ENCODE results near the gene KIRREL3. TPM values are rescaled to one million over a fixed set of nuclear protein-coding genes. Genes with fewer than 3 reads are reported as not detected.

KIRREL3 gene
- total and polyA plus RNA-seq, 9 of the 15 experiments (the other 6 are each of a cell fraction or from before 2014, with no cell fraction given): 0.04 to 0.10 TPM; not detected in 7

- no peak for TF ChIP-seq PREB (CRISPR knock-in tag; IDR thresholded peaks at IDR 0.05)
- TF ChIP-seq RHOXF2B (CRISPR knock-in tag; conservative IDR thresholded peaks at IDR 0.05): no peak
- TF ChIP-seq NKRF (IDR thresholded peaks at IDR 0.05; ENCODE audit: borderline replicate concordance): no peak
- TF ChIP-seq ELF2 (CRISPR knock-in tag; IDR thresholded peaks at IDR 0.05): no peak
These were observed 282.3 kb downstream of the KIRREL3 start (continued) for GRCh38 chr11:126718276-126718675.

DNA sequence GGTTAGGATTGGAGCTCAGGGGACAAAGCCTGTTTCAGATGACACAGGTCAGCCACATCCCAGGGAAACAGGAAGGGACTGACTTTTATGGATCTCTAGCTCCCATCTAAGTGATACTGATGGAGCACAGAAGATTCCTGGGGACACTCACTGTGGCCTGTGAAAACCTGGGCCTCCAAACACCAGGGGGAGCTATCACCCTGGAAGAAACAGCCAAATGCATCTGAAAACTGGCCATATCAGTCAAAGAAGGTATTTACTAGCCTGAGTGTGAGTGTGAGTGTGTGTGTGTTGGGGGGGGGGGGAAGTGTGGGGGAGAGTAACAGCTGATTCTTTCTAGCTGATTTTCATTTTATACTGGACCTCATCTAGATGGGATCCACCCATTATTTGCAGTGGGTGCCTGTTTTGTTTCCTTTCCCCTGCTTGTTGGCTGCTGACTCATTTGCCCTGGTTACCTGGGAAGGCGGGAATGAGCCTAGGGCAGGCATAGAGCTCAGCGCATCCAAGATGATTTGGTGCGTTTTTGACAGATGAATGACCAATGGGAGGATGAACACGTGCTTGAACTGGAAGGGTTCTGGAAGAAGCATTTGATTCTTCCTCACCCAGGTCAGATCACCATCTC is 284.0 kb downstream of the KIRREL3 start:
- H3K27ac ChIP-seq (ENCODE audit: extremely low read depth, low read depth, low read length): no peak overlapping the region
- POLR2A ChIA-PET: no interaction called here
- H3K79me2 ChIP-seq (ENCODE audit: control insufficient read depth, insufficient read depth, low read length): no peaks in the 10 kb centered on the region
- no peaks in the 10 kb centered on the region for H3K9me1 ChIP-seq (ENCODE audit: control insufficient read depth, insufficient read depth, low read length)
- ATAC-seq (peak; percentile 82), DNase-seq (ENCODE audit: extremely low read depth in 1 of 4, low spot score in 3 of 4) (peak; percentile 46 to 56 (median 50)), FAIRE-seq (peak; percentile 23)
- H3K4me1 ChIP-seq (replicated peaks in 1 of 2; ENCODE audit: control insufficient read depth in 2 of 2, insufficient read depth in 2 of 2, low read length in 2 of 2): peaks cover 0 to 7% of the 10 kb centered on the region in 2 experiments; a peak in 2 of 5 replicates
- intact Hi-C loops (cut with micrococcal nuclease) (loop anchor here (1.0 to 5.0 kb wide), 4 partner anchors 251 to 409 kb away; no protein-coding TSS in a partner anchor), in situ Hi-C loops (cut with MboI) (loop anchor here (25.0 kb wide), 1 partner anchor 271 kb away; no protein-coding TSS in a partner anchor)
- H3K4me2 ChIP-seq (ENCODE audit: insufficient read depth, low read length): no peak overlapping the region
- H3K9me3 ChIP-seq (replicated peaks; ENCODE audit: control insufficient read depth, insufficient read depth, low read depth, low read length): no peaks in the 10 kb centered on the region
- H3K27me3 ChIP-seq (ENCODE audit: control insufficient read depth in 2 of 2, insufficient read depth in 2 of 2, low read length in 2 of 2): peaks cover 0 to 25% of the 10 kb centered on the region in 2 experiments; a peak in 2 of 5 replicates
- BruUV-seq (replicated peaks): no TSS peak
- H3K36me3 ChIP-seq (ENCODE audit: control insufficient read depth, insufficient read depth, low read length): no peaks in the 10 kb centered on the region
- no peak overlapping the region for H3K4me3 ChIP-seq
- H3K9ac ChIP-seq (ENCODE audit: insufficient read depth in 1 of 2, low read depth in 2 of 2, low read length in 2 of 2): no peak overlapping the region
- 4% methylated on average over 4 of the region's 4 CpGs for WGBS (ENCODE audit: insufficient coverage, low coverage, missing lambda C conversion rate)
- no peaks in the 10 kb centered on the region; the same call in 1 of the 2 replicates for H4K20me1 ChIP-seq (replicated peaks; ENCODE audit: control insufficient read depth, insufficient read depth, low read length)
- no peak overlapping the region for H2AFZ ChIP-seq (ENCODE audit: low read depth, low read length)
- CTCF ChIA-PET (ENCODE audit: low intra/inter-chr PET ratio): interaction anchor here (0.6 kb wide), 1 partner anchor 274 kb away, joined by 3 read pairs; no protein-coding TSS in a partner anchor
- no peak for TF ChIP-seq ZNF175 (CRISPR knock-in tag; IDR thresholded peaks at IDR 0.05; ENCODE audit: low read depth)
- TF ChIP-seq, protein P1, sequence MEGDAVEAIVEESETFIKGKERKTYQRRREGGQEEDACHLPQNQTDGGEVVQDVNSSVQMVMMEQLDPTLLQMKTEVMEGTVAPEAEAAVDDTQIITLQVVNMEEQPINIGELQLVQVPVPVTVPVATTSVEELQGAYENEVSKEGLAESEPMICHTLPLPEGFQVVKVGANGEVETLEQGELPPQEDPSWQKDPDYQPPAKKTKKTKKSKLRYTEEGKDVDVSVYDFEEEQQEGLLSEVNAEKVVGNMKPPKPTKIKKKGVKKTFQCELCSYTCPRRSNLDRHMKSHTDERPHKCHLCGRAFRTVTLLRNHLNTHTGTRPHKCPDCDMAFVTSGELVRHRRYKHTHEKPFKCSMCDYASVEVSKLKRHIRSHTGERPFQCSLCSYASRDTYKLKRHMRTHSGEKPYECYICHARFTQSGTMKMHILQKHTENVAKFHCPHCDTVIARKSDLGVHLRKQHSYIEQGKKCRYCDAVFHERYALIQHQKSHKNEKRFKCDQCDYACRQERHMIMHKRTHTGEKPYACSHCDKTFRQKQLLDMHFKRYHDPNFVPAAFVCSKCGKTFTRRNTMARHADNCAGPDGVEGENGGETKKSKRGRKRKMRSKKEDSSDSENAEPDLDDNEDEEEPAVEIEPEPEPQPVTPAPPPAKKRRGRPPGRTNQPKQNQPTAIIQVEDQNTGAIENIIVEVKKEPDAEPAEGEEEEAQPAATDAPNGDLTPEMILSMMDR (IDR thresholded peaks at IDR 0.05 in 2 of 3, conservative IDR thresholded peaks at IDR 0.05 in 1 of 3; ENCODE audit: insufficient read depth in 2 of 3, low read depth in 1 of 3, low read length in 3 of 3): peak; percentile 61 to 74 (median 62)
- TF ChIP-seq DEAF1 (CRISPR knock-in tag; IDR thresholded peaks at IDR 0.05): 0 out of 2 replicates have a peak, but pooled peaks have one; percentile 18
- no peak for TF ChIP-seq KDM2B (CRISPR knock-in tag; IDR thresholded peaks at IDR 0.05)
- TF ChIP-seq NR3C1 (CRISPR knock-in tag; IDR thresholded peaks at IDR 0.05): no peak

Data from K562 (cell line).